CD4-positive, alpha-beta T cell (primary cell): ENCODE data around the gene TCEANC. TPM values are rescaled to one million over a fixed set of nuclear protein-coding genes. Genes with fewer than 3 reads are reported as not detected.

Experiments used
- ATAC-seq: fragments of 200-7000 bp; cut with Tn5 transposase; one replicate; pipeline ENCODE4 v1.10.0; 2022; ENCODE audit warnings: mild to moderate bottlenecking; ENCODE audit not compliant: poor library complexity
- CTCF ChIA-PET: fragments of 350-600 bp; sonication (Branson Sonifier 250); formaldehyde crosslinking; loops from one replicate; lab custom pipeline; 2021; ENCODE audit warnings: antibody characterized with exemption, inconsistent platforms; lab: Charles Lee
- POLR2A ChIA-PET: fragments of 350-600 bp; sonication (Branson Sonifier 250); formaldehyde crosslinking; loops from one replicate; lab custom pipeline; 2021; ENCODE audit warnings: antibody characterized with exemption, inconsistent platforms; lab: Charles Lee
- DNase-seq, 14 experiments: peaks; one replicate each; pipeline ENCODE4 v3.0.0-alpha.2; 2013 to 2020; ENCODE audit warnings: mixed read lengths in 2 of 14
- H3K27ac ChIP-seq, 2 donors: one replicate each; pipeline versions ENCODE4 v1.5.1 to v1.7.0; 2013; ENCODE audit warnings: low read length in 2 of 2, low read depth in 1 of 2, mild to moderate bottlenecking in 1 of 2
- H3K27me3 ChIP-seq, 2 experiments: 1 replicate in 1 of 2; 2 replicates in 1 of 2; pipeline versions ENCODE4 v1.6.1 to v1.7.0; 2013; ENCODE audit warnings: low read length in 2 of 2, control low read depth in 1 of 2, mild to moderate bottlenecking in 1 of 2, moderate library complexity in 1 of 2; ENCODE audit not compliant: insufficient read depth in 2 of 2, control insufficient read depth in 1 of 2
- H3K36me3 ChIP-seq: one replicate; pipeline ENCODE4 v1.6.1; 2013; ENCODE audit warnings: low read length, control low read depth; ENCODE audit not compliant: insufficient read depth
- H3K4me1 ChIP-seq: one replicate; pipeline ENCODE4 v1.6.1; 2013; ENCODE audit warnings: low read length, control low read depth; ENCODE audit not compliant: insufficient read depth
- H3K4me3 ChIP-seq: one replicate; pipeline ENCODE4 v1.5.1; 2013; ENCODE audit warnings: mild to moderate bottlenecking, low read length, moderate library complexity
- H3K9me3 ChIP-seq, 2 experiments: 1 replicate in 1 of 2; 2 replicates in 1 of 2; pipeline versions ENCODE4 v1.6.1 to v1.7.0; 2013; ENCODE audit warnings: low read length in 2 of 2, mild to moderate bottlenecking in 2 of 2, control low read depth in 1 of 2, moderate library complexity in 1 of 2; ENCODE audit not compliant: control insufficient read depth in 1 of 2, insufficient read depth in 1 of 2
- H3K27ac Mint-ChIP-seq: one replicate; pipeline ENCODE4 v1.8.0; 2020; ENCODE audit warnings: mixed read lengths
- H3K27me3 Mint-ChIP-seq: one replicate; pipeline ENCODE4 v1.8.0; 2021; ENCODE audit warnings: mixed read lengths
- H3K36me3 Mint-ChIP-seq: one replicate; pipeline ENCODE4 v1.8.0; 2021; ENCODE audit warnings: low read depth, mixed read lengths
- H3K4me1 Mint-ChIP-seq: one replicate; pipeline ENCODE4 v1.8.0; 2021; ENCODE audit warnings: low read depth, mixed read lengths
- H3K4me3 Mint-ChIP-seq: one replicate; pipeline ENCODE4 v1.8.0; 2020; ENCODE audit warnings: mild to moderate bottlenecking, mixed read lengths
- H3K9me3 Mint-ChIP-seq: one replicate; pipeline ENCODE4 v1.8.0; 2020; ENCODE audit warnings: mixed read lengths
- CTCF ChIP-seq: fragments of 200-600 bp; IDR thresholded peaks from one replicate; pipeline ENCODE4 v1.8.0; 2022; ENCODE audit warnings: antibody characterized with exemption, mild to moderate bottlenecking
- intact Hi-C, 2 experiments: fragments of 100-400 bp; cut with DNase I in 1 of 2; cut with micrococcal nuclease in 1 of 2; formaldehyde crosslinking; loops; one replicate each; pipeline versions ENCODE4 v1.15.1 to v1.9.0; 2023 to 2025; cut with DNase I, micrococcal nuclease
- total RNA-seq, 174 experiments: library from RNA in 2 of 174; stranded (reverse) in 2 of 174; gene quantifications; one replicate each; pipeline ENCODE4 v1.2.3 and lab custom pipeline; 2021 to 2026

The TCEANC gene
- total RNA-seq, 2 experiments from 2014 or later: 6.5 to 8.3 TPM

DNA sequence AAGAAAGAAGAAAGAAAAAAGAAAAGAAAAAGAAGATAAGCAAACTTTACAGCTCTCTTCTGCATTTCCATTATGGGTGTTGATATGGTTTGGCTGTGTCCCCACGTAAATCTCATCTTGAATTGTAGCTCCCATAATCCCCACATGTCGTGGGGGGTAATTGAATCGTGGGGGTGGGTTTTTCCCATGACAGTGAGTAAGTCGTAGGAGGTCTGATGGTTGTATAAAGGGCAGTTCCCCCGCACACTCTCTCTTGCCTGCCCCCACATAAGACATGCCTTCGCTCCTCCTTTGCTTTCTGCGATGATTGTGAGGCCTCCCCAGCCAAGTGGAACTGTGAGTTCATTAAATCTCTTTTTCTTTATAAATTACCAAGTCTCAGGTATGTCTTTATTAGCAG is 28.7 kb downstream of the TCEANC start:
- H3K9me3 ChIP-seq: no peaks in the 10 kb centered on the region
- intact Hi-C loops: no loop called here
- H3K4me1 Mint-ChIP-seq: no peaks in the 10 kb centered on the region
- H3K27ac Mint-ChIP-seq: no peak overlapping the region
- DNase-seq (no peak), ATAC-seq (no peak)
- H3K4me1 ChIP-seq: peaks cover 4% of the 10 kb centered on the region
- H3K27me3 ChIP-seq: no peaks in the 10 kb centered on the region
- no peaks in the 10 kb centered on the region for H3K9me3 Mint-ChIP-seq
- H3K4me3 ChIP-seq: no peak overlapping the region
- ChIA-PET CTCF (no interaction called here), POLR2A (interaction anchor here (0.7 kb wide), 1 partner anchor 791 kb away, joined by 3 read pairs; no protein-coding TSS in a partner anchor)
- no peaks in the 10 kb centered on the region for H3K36me3 ChIP-seq
- no peak for TF ChIP-seq CTCF
- H3K27me3 Mint-ChIP-seq: no peaks in the 10 kb centered on the region
- no peak overlapping the region for H3K27ac ChIP-seq
- H3K4me3 Mint-ChIP-seq: no peak overlapping the region
- H3K36me3 Mint-ChIP-seq: peaks cover 4% of the 10 kb centered on the region

DNA sequence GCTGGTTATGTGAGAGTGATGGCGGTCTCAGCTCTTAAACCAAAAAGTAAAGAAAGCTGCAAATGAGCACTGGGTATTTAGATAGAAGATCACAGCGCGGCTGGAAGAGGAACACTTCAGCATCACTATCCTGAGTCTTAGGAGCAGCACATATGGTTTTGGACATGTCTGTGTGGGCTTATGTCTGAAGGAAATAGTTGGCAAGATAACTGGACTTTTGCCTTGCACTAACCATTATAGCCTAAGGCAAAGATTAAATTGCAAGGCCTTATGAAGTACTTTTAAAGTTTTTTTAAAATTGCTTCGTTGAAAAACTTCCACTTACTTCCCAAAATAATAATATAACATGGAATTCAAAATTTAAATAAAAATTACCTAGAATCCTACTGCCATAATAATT is 31.4 kb downstream of the TCEANC start:
- DNase-seq: no peak
- no peaks in the 10 kb centered on the region for H3K36me3 ChIP-seq
- H3K27ac Mint-ChIP-seq: no peak overlapping the region
- TF ChIP-seq CTCF: no peak
- no peak for ATAC-seq
- no peaks in the 10 kb centered on the region for H3K9me3 Mint-ChIP-seq
- POLR2A ChIA-PET: no interaction called here
- no peak overlapping the region for H3K4me3 ChIP-seq
- peaks cover 6% of the 10 kb centered on the region for H3K4me1 ChIP-seq
- no peaks in the 10 kb centered on the region for H3K27me3 Mint-ChIP-seq
- no peaks in the 10 kb centered on the region for H3K9me3 ChIP-seq
- CTCF ChIA-PET: interaction anchor here (1.3 kb wide), 1 partner anchor 15 kb away, joined by 5 read pairs; no protein-coding TSS in a partner anchor
- peaks cover 9% of the 10 kb centered on the region for H3K36me3 Mint-ChIP-seq
- H3K27ac ChIP-seq: no peak overlapping the region
- no peak overlapping the region for H3K4me3 Mint-ChIP-seq
- intact Hi-C loops: no loop called here
- H3K27me3 ChIP-seq: no peaks in the 10 kb centered on the region
- H3K4me1 Mint-ChIP-seq: peaks cover 19% of the 10 kb centered on the region

- H3K4me3 Mint-ChIP-seq: no peak overlapping the region
- no peak for TF ChIP-seq CTCF
- H3K36me3 Mint-ChIP-seq: peaks cover 7% of the 10 kb centered on the region
- no peak for ATAC-seq
- H3K4me3 ChIP-seq: no peak overlapping the region
- H3K27me3 ChIP-seq: no peaks in the 10 kb centered on the region
- H3K27ac ChIP-seq: no peak overlapping the region
- peaks cover 6% of the 10 kb centered on the region for H3K4me1 ChIP-seq
- DNase-seq: no peak
- H3K27ac Mint-ChIP-seq: no peak overlapping the region
- H3K27me3 Mint-ChIP-seq: no peaks in the 10 kb centered on the region
- CTCF ChIA-PET: interaction anchor here (1.3 kb wide), 1 partner anchor 16 kb away, joined by 5 read pairs; no protein-coding TSS in a partner anchor
- H3K9me3 ChIP-seq: no peaks in the 10 kb centered on the region
- POLR2A ChIA-PET: no interaction called here
- intact Hi-C loops: no loop called here
- no peaks in the 10 kb centered on the region for H3K36me3 ChIP-seq
- H3K9me3 Mint-ChIP-seq: no peaks in the 10 kb centered on the region
- H3K4me1 Mint-ChIP-seq: peaks cover 26% of the 10 kb centered on the region
These were observed 32.3 kb downstream of the TCEANC start for GRCh38 chrX:13685126-13685763.
